Esophagus muscularis mucosa (tissue), 4 donors: ENCODE measurements around the gene MDM2. TPM values are rescaled to one million over a fixed set of nuclear protein-coding genes. Genes with fewer than 3 reads are reported as not detected.

ENCODE experiments used
- DNase-seq: peaks from one replicate; pipeline ENCODE4 v3.0.0-alpha.2; 2017; ENCODE audit errors: extremely low spot score
- H3K27ac ChIP-seq, 4 donors: fragments of 200-600 bp; sonication (generic); replicated peaks in 1 of 4; 1 replicate in 3 of 4; 2 replicates in 1 of 4; pipeline ENCODE4 v1.5.1; 2016 to 2019; ENCODE audit warnings: mild to moderate bottlenecking in 1 of 4
- H3K27me3 ChIP-seq, 4 donors: fragments of 200-600 bp; sonication (generic); one replicate each; pipeline versions ENCODE4 v1.5.1 to v1.6.0; 2016 to 2019
- H3K36me3 ChIP-seq, 4 donors: fragments of 200-600 bp; sonication (generic); one replicate each; pipeline ENCODE4 v1.5.1; 2016 to 2019
- H3K4me1 ChIP-seq, 4 donors: fragments of 200-600 bp; sonication (generic); one replicate each; pipeline ENCODE4 v1.5.1; 2016 to 2019
- H3K4me3 ChIP-seq, 4 donors: fragments of 200-600 bp; sonication (generic); 1 replicate in 2 of 4; 2 replicates in 2 of 4; pipeline ENCODE4 v1.5.1; 2016 to 2019; ENCODE audit warnings: mild to moderate bottlenecking in 4 of 4, moderate library complexity in 1 of 4
- H3K9me3 ChIP-seq, 4 donors: fragments of 200-600 bp; sonication (generic); 1 replicate in 3 of 4; 2 replicates in 1 of 4; pipeline ENCODE4 v1.5.1; 2016 to 2019
- CTCF ChIP-seq, 3 experiments: fragments of 200-600 bp in 2 of 3; fragments of 450-650 bp in 1 of 3; sonication (generic) in 2 of 3; IDR thresholded peaks; one replicate each; pipeline ENCODE4 v1.5.1; 2017 to 2019; ENCODE audit warnings: antibody characterized with exemption in 3 of 3, mild to moderate bottlenecking in 2 of 3, moderate library complexity in 1 of 3
- EP300 ChIP-seq: sonication (generic); formaldehyde crosslinking; IDR thresholded peaks from one replicate; pipeline ENCODE4 v1.6.1; 2017; ENCODE audit warnings: antibody characterized with exemption
- POLR2A ChIP-seq: fragments of 450-650 bp; IDR thresholded peaks from one replicate; pipeline ENCODE4 v1.6.1; 2017; ENCODE audit warnings: antibody characterized with exemption, moderate library complexity, mild to moderate bottlenecking, low read depth
- POLR2AphosphoS5 ChIP-seq, 2 donors: sonication (generic); formaldehyde crosslinking; IDR thresholded peaks; one replicate each; pipeline ENCODE4 v1.6.1; 2017; ENCODE audit warnings: antibody characterized with exemption in 2 of 2
- whole genome bisulfite sequencing: methylation state at CpG from one replicate; pipeline ENCODE4 v1.1.5; 2018; 5-methylcytosine and 5-hydroxymethylcytosine counted together
- intact Hi-C: fragments of 100-400 bp; cut with DNase I; formaldehyde crosslinking; loops from one replicate; pipeline ENCODE4 v1.15.1; 2023
- total RNA-seq, 4 donors: library from RNA; depleted of rRNA; stranded (reverse); fragments of >200 nt; gene quantifications; one replicate each; pipeline versions ENCODE4 v1.1.0 to v1.2.1, GENCODE V29; 2016

The MDM2 gene
- total RNA-seq, 4 donors from 2014 or later: 33.3 to 47.2 (median 40.0) TPM

- Histone ChIP-seq H3K4me3 (no peak overlapping the region), H3K9me3 (peaks cover 0 to 6% (median 2%) of the 10 kb centered on the region in 4 donors), H3K4me1 (no peaks in the 10 kb centered on the region), H3K27me3 (no peaks in the 10 kb centered on the region), H3K27ac (no peak overlapping the region), H3K36me3 (peaks cover 0 to 5% (median 0%) of the 10 kb centered on the region in 4 donors)
- no peak for DNase-seq
- WGBS: 95% methylated on average over 4 of the region's 4 CpGs
- intact Hi-C loops: no loop called here
- TF ChIP-seq EP300: no peak
- TF ChIP-seq POLR2A: no peak
- TF ChIP-seq CTCF (IDR thresholded peaks at IDR 0.05): no peak
- TF ChIP-seq POLR2AphosphoS5 (IDR thresholded peaks at IDR 0.05): no peak
Measured at GRCh38 chr12:68877583-68877982, 69.6 kb downstream of the MDM2 start.

- no peak for DNase-seq
- intact Hi-C loops: no loop called here
- Histone ChIP-seq H3K36me3 (peaks cover 0 to 5% (median 0%) of the 10 kb centered on the region in 4 donors), H3K4me3 (no peak overlapping the region), H3K27ac (no peak overlapping the region), H3K9me3 (peaks cover 0 to 6% (median 2%) of the 10 kb centered on the region in 4 donors), H3K4me1 (no peaks in the 10 kb centered on the region), H3K27me3 (no peaks in the 10 kb centered on the region)
- 93% methylated on average over 4 of the region's 4 CpGs for WGBS
- TF ChIP-seq CTCF (IDR thresholded peaks at IDR 0.05) (no peak), POLR2AphosphoS5 (IDR thresholded peaks at IDR 0.05) (no peak)
Measured at GRCh38 chr12:68878283-68878682, 70.3 kb downstream of the MDM2 start.

- TF ChIP-seq EP300 (no peak), POLR2A (no peak), POLR2AphosphoS5 (IDR thresholded peaks at IDR 0.05) (no peak), CTCF (IDR thresholded peaks at IDR 0.05) (no peak)
- peaks cover 0 to 5% (median 0%) of the 10 kb centered on the region in 4 donors for H3K36me3 ChIP-seq
- H3K9me3 ChIP-seq: peaks cover 0 to 6% (median 2%) of the 10 kb centered on the region in 4 donors
- no peak overlapping the region for H3K27ac ChIP-seq
- H3K4me3 ChIP-seq: no peak overlapping the region
- no peaks in the 10 kb centered on the region for H3K4me1 ChIP-seq
- no peak for DNase-seq
- WGBS: 99% methylated on average over 4 of the region's 4 CpGs
- intact Hi-C loops: no loop called here
- no peaks in the 10 kb centered on the region for H3K27me3 ChIP-seq
Measured at GRCh38 chr12:68878846-68879245, 70.9 kb downstream of the MDM2 start.

- peaks cover 0 to 6% (median 2%) of the 10 kb centered on the region in 4 donors for H3K9me3 ChIP-seq
- TF ChIP-seq POLR2AphosphoS5 (IDR thresholded peaks at IDR 0.05): no peak
- TF ChIP-seq POLR2A: no peak
- no peak for TF ChIP-seq CTCF (IDR thresholded peaks at IDR 0.05)
- no peak for TF ChIP-seq EP300
- intact Hi-C loops: no loop called here
- no peak for DNase-seq
- H3K27me3 ChIP-seq: no peaks in the 10 kb centered on the region
- peaks cover 0 to 5% (median 0%) of the 10 kb centered on the region in 4 donors for H3K36me3 ChIP-seq
- no peak overlapping the region for H3K4me3 ChIP-seq
- no peak overlapping the region for H3K27ac ChIP-seq
- no peaks in the 10 kb centered on the region for H3K4me1 ChIP-seq
- WGBS: 83% methylated on average over 5 of the region's 5 CpGs
Measured at GRCh38 chr12:68880660-68881325, 72.8 kb downstream of the MDM2 start.
